ENCODE measurements around the gene ADISSP. TPM values are rescaled to one million over a fixed set of nuclear protein-coding genes. Genes with fewer than 3 reads are reported as not detected.

The ADISSP gene
- total and polyA plus RNA-seq, 2 of the 13 experiments (the other 11 are each of a cell fraction or from before 2014, with no cell fraction given), result 38.3 to 90.6 TPM

- no peak for TF ChIP-seq ZHX1 (CRISPR knock-in tag; IDR thresholded peaks at IDR 0.05; ENCODE audit: low read depth)
- no peak for TF ChIP-seq TFDP1 (CRISPR knock-in tag; IDR thresholded peaks at IDR 0.05; ENCODE audit: borderline replicate concordance)
- TF ChIP-seq HHEX (CRISPR knock-in tag; IDR thresholded peaks at IDR 0.05), result no peak
- peak; percentile 46; the same call in 1 of the 2 replicates for TF ChIP-seq HNF1B (CRISPR knock-in tag; IDR thresholded peaks at IDR 0.05)
- TF ChIP-seq CSRNP2 (CRISPR knock-in tag; conservative IDR thresholded peaks at IDR 0.05; ENCODE audit: low read depth), result no peak
- 0 out of 2 replicates have a peak, but pooled peaks have one; percentile 50 for TF ChIP-seq ATF6 (CRISPR knock-in tag; conservative IDR thresholded peaks at IDR 0.05)
- 0 out of 2 replicates have a peak, but pooled peaks have one; percentile 2 for TF ChIP-seq KAT2B (IDR thresholded peaks at IDR 0.05; ENCODE audit: borderline replicate concordance, low read depth, low read length)
- no peak for TF ChIP-seq ZNF432 (CRISPR knock-in tag; IDR thresholded peaks at IDR 0.05; ENCODE audit: borderline replicate concordance)
- TF ChIP-seq ZBTB3 (CRISPR knock-in tag; IDR thresholded peaks at IDR 0.05; ENCODE audit: borderline replicate concordance, low read depth), result no peak
- TF ChIP-seq ZMAT5 (CRISPR knock-in tag; IDR thresholded peaks at IDR 0.05; ENCODE audit: borderline replicate concordance, low read depth), result no peak
- no peak for TF ChIP-seq FOXO1 (CRISPR knock-in tag; IDR thresholded peaks at IDR 0.05)
- no peak for TF ChIP-seq HNRNPK (IDR thresholded peaks at IDR 0.05; ENCODE audit: low read depth, low read length, poor library complexity, severe bottlenecking)
- no peak for TF ChIP-seq MED8 (CRISPR knock-in tag; IDR thresholded peaks at IDR 0.05; ENCODE audit: insufficient replicate concordance)
- no peak for TF ChIP-seq SRF (IDR thresholded peaks at IDR 0.05; ENCODE audit: low read depth, low read length)
- peak; percentile 82 for TF ChIP-seq XRCC5 (optimal IDR thresholded peaks at IDR 0.05; ENCODE audit: low read length)
- no peak for TF ChIP-seq SSRP1 (CRISPR knock-in tag; IDR thresholded peaks at IDR 0.05)
- no peak for TF ChIP-seq ZNF335 (CRISPR knock-in tag; IDR thresholded peaks at IDR 0.05)
- no peak for TF ChIP-seq ZEB1 (IDR thresholded peaks at IDR 0.05; ENCODE audit: insufficient replicate concordance, low read depth)
- no peak for TF ChIP-seq XBP1 (CRISPR knock-in tag; IDR thresholded peaks at IDR 0.05)
- peak; percentile 94 for TF ChIP-seq STAG1 (CRISPR knock-in tag; IDR thresholded peaks at IDR 0.05)
- 0 out of 2 replicates have a peak, but pooled peaks have one; percentile 14 for TF ChIP-seq GATAD2A (CRISPR knock-in tag; IDR thresholded peaks at IDR 0.05)
Observed at GRCh38 chr20:3716195-3716834, 51.2 kb downstream of the ADISSP start (continued).

Measured in HepG2 (cell line).